Measurements from ENCODE around the gene PLPP6. TPM values are rescaled to one million over a fixed set of nuclear protein-coding genes. Genes with fewer than 3 reads are reported as not detected.
A peak's percentile ranks its signal among the peaks of the same experiment; 100 is the strongest.

The PLPP6 gene
- total RNA-seq, 1 experiment from 2014 or later: 13.4 TPM

DNA sequence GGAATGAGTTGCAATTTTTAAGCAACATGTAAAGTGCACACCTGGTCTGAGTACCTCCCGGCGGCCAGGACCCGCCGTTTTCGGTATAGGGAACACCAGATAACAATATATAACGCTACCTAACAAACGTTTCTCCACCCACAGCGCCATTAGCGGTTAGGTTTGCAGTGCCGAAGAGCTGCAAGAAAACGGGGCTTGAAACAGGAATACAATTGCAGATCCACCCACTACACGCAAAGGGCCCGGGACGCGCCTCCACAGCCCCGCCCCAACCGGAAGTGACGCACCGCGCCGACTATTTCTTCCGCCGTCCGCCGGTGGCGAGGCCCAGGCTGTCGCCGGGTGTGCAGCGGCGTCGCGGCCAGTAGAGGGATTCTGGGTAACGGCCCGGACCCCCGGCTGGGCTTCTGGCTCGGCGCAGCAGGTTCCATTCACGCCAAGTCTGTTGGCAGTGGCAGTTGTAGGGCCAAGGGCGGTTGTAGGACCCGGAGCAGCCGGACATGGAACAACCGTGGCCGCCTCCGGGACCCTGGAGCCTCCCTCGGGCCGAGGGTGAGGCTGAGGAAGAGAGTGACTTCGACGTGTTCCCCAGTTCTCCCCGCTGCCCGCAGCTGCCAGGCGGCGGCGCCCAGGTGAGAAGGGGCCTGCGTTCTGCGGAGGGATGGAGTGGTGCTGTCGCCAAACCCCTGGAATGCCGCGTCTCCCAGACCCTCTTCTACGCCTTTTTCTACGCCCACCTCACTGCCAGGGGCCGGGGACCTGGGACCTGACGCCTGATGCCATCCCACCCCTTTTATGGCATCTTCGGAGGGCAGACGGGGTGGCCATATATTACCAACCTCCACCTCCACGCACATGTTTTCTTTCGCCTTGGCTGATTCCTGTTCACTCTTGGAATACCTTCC is 17.4 kb downstream of the PLPP6 start, which contains the start of gene CDC37L1 (continued):
- TF ChIP-seq, protein P1, sequence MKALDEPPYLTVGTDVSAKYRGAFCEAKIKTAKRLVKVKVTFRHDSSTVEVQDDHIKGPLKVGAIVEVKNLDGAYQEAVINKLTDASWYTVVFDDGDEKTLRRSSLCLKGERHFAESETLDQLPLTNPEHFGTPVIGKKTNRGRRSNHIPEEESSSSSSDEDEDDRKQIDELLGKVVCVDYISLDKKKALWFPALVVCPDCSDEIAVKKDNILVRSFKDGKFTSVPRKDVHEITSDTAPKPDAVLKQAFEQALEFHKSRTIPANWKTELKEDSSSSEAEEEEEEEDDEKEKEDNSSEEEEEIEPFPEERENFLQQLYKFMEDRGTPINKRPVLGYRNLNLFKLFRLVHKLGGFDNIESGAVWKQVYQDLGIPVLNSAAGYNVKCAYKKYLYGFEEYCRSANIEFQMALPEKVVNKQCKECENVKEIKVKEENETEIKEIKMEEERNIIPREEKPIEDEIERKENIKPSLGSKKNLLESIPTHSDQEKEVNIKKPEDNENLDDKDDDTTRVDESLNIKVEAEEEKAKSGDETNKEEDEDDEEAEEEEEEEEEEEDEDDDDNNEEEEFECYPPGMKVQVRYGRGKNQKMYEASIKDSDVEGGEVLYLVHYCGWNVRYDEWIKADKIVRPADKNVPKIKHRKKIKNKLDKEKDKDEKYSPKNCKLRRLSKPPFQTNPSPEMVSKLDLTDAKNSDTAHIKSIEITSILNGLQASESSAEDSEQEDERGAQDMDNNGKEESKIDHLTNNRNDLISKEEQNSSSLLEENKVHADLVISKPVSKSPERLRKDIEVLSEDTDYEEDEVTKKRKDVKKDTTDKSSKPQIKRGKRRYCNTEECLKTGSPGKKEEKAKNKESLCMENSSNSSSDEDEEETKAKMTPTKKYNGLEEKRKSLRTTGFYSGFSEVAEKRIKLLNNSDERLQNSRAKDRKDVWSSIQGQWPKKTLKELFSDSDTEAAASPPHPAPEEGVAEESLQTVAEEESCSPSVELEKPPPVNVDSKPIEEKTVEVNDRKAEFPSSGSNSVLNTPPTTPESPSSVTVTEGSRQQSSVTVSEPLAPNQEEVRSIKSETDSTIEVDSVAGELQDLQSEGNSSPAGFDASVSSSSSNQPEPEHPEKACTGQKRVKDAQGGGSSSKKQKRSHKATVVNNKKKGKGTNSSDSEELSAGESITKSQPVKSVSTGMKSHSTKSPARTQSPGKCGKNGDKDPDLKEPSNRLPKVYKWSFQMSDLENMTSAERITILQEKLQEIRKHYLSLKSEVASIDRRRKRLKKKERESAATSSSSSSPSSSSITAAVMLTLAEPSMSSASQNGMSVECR (CRISPR knock-in tag; IDR thresholded peaks at IDR 0.05; ENCODE audit: borderline replicate concordance): 0 out of 2 replicates have a peak, but pooled peaks have one; percentile 32
- TF ChIP-seq, protein P2, sequence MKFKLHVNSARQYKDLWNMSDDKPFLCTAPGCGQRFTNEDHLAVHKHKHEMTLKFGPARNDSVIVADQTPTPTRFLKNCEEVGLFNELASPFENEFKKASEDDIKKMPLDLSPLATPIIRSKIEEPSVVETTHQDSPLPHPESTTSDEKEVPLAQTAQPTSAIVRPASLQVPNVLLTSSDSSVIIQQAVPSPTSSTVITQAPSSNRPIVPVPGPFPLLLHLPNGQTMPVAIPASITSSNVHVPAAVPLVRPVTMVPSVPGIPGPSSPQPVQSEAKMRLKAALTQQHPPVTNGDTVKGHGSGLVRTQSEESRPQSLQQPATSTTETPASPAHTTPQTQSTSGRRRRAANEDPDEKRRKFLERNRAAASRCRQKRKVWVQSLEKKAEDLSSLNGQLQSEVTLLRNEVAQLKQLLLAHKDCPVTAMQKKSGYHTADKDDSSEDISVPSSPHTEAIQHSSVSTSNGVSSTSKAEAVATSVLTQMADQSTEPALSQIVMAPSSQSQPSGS (CRISPR knock-in tag; IDR thresholded peaks at IDR 0.05; ENCODE audit: borderline replicate concordance, low read depth): no peak
- peak; percentile 20; the same call in 1 of the 2 replicates for TF ChIP-seq KAT7 (CRISPR knock-in tag; IDR thresholded peaks at IDR 0.05; ENCODE audit: borderline replicate concordance)
- peak; percentile 82; the same call in 1 of the 2 replicates for TF ChIP-seq NFE2L1 (CRISPR knock-in tag; IDR thresholded peaks at IDR 0.05)
- 0 out of 2 replicates have a peak, but pooled peaks have one; percentile 31 for TF ChIP-seq ESRRA (CRISPR knock-in tag; IDR thresholded peaks at IDR 0.05; ENCODE audit: borderline replicate concordance)

- peaks cover 5% of the 10 kb centered on the region for H3K36me3 Mint-ChIP-seq
- ChIA-PET CTCF (interaction anchor here (1.4 kb wide), 3 partner anchors 18 to 131 kb away, joined by 3 to 8 read pairs (median 5); partner anchors contain the start of genes AK3 and PLPP6), POLR2A (interaction anchor here (1.1 to 1.4 kb wide), 4 partner anchors 14 to 189 kb away, joined by 4 to 14 read pairs (median 10); partner anchors contain the start of genes AK3, PLPP6 and SPATA6L)
- no peaks in the 10 kb centered on the region for H3K27me3 Mint-ChIP-seq (ENCODE audit: low read depth)
- H3K4me1 Mint-ChIP-seq: no peaks in the 10 kb centered on the region
- TF ChIP-seq, protein P1 (CRISPR knock-in tag; IDR thresholded peaks at IDR 0.05; ENCODE audit: borderline replicate concordance): 0 out of 2 replicates have a peak, but pooled peaks have one; percentile 11
- no peak for TF ChIP-seq ZNF138 (CRISPR knock-in tag; conservative IDR thresholded peaks at IDR 0.05)
- no peaks in the 10 kb centered on the region for H3K9me3 Mint-ChIP-seq
- H3K4me3 Mint-ChIP-seq: no peak overlapping the region
- H3K27ac Mint-ChIP-seq: no peak overlapping the region
- ATAC-seq: no peak
- no peak for DNase-seq (ENCODE audit: low spot score)
Measured at GRCh38 chr9:4680173-4680525, 18.1 kb downstream of the PLPP6 start.

- ChIA-PET CTCF (no interaction called here), POLR2A (no interaction called here)
- no peak for ATAC-seq
- Mint-ChIP-seq H3K27ac (no peak overlapping the region), H3K4me3 (no peak overlapping the region), H3K4me1 (no peaks in the 10 kb centered on the region), H3K27me3 (ENCODE audit: low read depth) (no peaks in the 10 kb centered on the region), H3K9me3 (no peaks in the 10 kb centered on the region), H3K36me3 (peaks cover 8% of the 10 kb centered on the region)
- DNase-seq (ENCODE audit: low spot score): no peak
- no peak for TF ChIP-seq GABPB1 (CRISPR knock-in tag; IDR thresholded peaks at IDR 0.05)
- no peak for TF ChIP-seq NFATC4 (CRISPR knock-in tag; IDR thresholded peaks at IDR 0.05)
- no peak for TF ChIP-seq CBFB (CRISPR knock-in tag; IDR thresholded peaks at IDR 0.05; ENCODE audit: low read depth)
- TF ChIP-seq MAX (CRISPR knock-in tag; IDR thresholded peaks at IDR 0.05): no peak
- TF ChIP-seq CREB1 (CRISPR knock-in tag; IDR thresholded peaks at IDR 0.05): no peak
- TF ChIP-seq, protein P3, sequence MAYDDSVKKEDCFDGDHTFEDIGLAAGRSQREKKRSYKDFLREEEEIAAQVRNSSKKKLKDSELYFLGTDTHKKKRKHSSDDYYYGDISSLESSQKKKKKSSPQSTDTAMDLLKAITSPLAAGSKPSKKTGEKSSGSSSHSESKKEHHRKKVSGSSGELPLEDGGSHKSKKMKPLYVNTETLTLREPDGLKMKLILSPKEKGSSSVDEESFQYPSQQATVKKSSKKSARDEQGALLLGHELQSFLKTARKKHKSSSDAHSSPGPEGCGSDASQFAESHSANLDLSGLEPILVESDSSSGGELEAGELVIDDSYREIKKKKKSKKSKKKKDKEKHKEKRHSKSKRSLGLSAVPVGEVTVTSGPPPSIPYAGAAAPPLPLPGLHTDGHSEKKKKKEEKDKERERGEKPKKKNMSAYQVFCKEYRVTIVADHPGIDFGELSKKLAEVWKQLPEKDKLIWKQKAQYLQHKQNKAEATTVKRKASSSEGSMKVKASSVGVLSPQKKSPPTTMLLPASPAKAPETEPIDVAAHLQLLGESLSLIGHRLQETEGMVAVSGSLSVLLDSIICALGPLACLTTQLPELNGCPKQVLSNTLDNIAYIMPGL (CRISPR knock-in tag; IDR thresholded peaks at IDR 0.05): no peak
- no peak for TF ChIP-seq ZNF138 (CRISPR knock-in tag; conservative IDR thresholded peaks at IDR 0.05)
- TF ChIP-seq, protein P4, sequence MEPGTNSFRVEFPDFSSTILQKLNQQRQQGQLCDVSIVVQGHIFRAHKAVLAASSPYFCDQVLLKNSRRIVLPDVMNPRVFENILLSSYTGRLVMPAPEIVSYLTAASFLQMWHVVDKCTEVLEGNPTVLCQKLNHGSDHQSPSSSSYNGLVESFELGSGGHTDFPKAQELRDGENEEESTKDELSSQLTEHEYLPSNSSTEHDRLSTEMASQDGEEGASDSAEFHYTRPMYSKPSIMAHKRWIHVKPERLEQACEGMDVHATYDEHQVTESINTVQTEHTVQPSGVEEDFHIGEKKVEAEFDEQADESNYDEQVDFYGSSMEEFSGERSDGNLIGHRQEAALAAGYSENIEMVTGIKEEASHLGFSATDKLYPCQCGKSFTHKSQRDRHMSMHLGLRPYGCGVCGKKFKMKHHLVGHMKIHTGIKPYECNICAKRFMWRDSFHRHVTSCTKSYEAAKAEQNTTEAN (CRISPR knock-in tag; IDR thresholded peaks at IDR 0.05): no peak
- no peak for TF ChIP-seq USF1 (CRISPR knock-in tag; IDR thresholded peaks at IDR 0.05)
Measured at GRCh38 chr9:4680750-4681149, 18.7 kb downstream of the PLPP6 start.
